ENCODE measurements around the gene HYPK.
"Not testable (repeated sequence)": the region's sequence is repeated elsewhere in the genome, so short reads cannot be mapped to it uniquely, and the experiment has no call there.

The HYPK gene

DNA sequence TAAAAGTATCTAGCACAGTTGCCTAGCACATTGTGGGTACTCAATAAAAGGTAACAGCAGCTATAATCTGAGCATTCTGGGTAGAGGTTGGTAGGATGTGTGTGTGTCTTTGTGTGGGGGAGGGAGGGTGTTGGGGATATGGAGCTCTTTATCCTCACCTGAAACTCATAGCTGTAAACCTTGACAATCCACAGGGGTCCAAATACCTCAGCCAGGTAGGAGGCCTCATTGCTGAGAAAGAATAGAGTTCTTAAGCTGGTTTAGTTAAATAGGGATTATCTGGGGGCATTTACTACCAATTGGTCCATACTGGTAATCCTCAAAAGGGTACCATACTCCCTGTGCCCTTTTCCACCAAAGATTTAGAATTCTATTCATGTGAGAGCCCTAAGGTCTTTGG, 4.4 kb upstream of the HYPK start:
- no peak for DNase-seq
- no peak for ATAC-seq

DNA sequence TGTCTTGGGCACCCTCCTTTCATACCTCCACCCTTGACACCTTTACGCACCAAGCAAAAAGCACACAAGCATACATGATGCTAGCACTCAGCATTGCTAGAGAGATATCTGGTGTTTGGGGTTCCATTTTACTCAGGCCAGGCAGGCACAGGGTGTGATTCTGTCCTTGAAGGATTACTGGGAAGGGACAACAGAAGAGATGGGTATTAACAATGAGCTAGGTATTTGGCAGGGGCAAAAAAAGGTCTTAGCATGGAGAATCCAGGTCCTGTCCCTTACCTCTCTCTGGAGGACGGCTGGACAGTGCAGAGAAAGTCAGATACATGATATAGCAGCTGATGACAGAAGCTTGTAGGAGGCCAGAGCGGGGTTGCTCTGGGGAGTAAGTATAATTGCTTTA, 3.8 kb upstream of the HYPK start:
- ATAC-seq (no peak), DNase-seq (no peak)

DNA sequence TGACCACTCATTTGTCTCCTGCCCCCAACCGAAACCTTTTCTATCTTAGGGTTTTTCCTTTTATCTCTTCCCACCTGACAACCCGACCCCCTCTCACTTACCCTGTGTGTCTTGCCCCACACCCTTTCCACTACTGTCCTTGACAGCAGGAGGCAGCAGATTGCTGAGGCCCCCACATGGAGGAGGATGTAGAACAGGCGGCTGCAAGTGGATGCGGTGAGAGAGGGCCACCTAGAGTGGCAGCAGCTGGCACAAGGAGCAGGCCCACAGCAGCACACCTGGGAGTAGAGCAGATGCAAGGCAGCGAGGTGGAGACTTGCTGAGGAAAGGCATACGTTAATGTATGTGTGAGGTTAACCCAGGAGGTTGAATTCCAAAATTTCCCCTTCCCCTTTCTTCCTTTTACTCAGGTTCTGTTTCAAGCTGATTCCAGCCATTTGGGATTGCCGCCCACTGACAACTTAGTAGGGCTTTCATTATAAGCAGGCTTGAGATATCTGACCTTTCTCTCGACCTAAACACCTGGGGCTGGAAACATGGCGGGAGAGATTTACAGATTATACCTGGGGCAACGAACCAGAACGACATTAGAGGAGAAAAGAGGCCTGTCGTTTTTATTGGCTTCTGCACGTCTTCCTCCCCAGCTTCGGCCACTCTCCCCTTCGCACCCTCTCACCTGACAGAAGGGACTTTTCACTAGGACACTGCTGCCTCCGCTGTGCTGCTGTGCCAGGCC, 1.0 kb upstream of the HYPK start:
- no peak for ATAC-seq

DNA sequence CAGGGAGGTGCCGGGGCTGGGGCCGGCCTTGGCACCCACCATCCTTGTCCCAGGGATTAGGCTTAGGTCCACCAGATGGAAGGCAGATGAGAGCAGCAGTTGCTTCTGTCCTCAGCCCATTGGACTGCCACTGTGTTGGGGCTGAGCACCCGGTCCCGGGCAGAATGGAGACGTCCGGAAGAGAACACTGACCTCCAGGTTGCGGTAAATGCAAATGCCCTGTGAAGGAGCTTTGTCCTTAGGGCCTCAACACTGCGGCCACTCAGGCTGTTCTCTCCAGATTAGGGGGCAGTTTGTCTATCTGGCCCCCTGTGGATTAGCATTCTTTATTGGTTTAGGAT, 484 bp upstream of the HYPK start, which contains the start of gene SERINC4:
TSS of gene SERINC4 (minus strand) at position 276 of the 341 bp plus-strand sequence. CDS start at position 42, 234 bp downstream.
- ATAC-seq (no peak), DNase-seq (no peak)

More for the DNA sequence above, 1.0 kb upstream of the HYPK start:
- DNase-seq: no peak

DNA sequence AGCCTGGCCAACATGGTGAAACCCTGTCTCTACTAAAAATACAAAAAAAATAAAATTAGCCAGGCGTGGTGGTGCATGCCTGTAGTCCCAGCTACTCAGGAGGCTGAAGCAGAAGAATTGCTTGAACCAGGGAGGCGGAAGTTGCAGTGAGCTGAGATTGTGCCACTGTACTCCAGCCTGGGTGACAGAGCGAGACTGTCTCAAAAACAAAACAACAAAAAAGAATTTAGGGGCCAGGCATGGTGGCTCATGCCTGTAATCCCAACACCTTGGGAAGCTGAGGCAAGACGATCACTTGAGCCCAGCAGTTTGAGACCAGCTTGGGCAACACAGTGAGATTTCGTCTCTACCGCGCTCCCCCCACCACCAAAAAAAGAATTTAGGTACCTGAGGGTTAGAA, 2.3 kb downstream of the HYPK start:
- ATAC-seq, DNase-seq: not testable (repeated sequence)

GRCh38 chr15:43808435-43808950, 8.1 kb downstream of the HYPK start:
- DNase-seq: no peak
- no peak for ATAC-seq

DNA sequence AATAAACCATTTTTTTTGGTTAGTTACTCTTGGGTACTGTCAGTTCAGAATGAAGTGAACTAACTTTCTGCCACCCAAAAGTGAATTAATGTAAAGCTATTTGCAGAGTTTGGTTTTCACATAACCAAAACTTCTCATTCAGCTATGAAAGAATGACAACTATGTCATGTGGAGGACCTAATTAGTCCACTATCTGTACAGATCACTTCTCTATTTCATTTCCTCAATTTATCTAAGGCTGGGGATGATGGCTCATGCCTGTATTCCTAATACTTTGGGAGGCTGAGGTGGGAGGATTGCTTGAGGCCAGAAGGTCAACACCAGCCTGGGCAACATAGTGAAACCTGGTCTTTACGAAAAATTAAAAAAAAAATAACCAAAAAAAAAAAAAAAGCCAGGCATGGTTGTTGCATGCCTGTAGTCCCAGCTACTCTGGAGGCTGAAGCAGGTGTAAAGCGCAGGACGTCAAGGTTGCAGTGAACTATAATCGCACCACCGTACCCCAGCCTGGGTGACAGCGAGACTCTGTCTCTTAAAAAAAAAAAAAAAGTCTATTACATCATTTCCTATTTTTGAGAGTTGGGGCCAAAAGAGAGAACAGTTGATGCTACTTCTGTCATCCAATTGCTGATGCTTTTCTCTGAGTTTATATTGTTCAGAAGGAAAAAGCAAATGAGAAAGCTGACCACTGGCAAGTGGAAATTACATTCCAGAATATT, 8.7 kb downstream of the HYPK start:
- ATAC-seq (peak; percentile 9), DNase-seq (no peak)

GRCh38 chr15:43815064-43815463, 14.7 kb downstream of the HYPK start:
- not testable (repeated sequence) for ATAC-seq, DNase-seq

DNA sequence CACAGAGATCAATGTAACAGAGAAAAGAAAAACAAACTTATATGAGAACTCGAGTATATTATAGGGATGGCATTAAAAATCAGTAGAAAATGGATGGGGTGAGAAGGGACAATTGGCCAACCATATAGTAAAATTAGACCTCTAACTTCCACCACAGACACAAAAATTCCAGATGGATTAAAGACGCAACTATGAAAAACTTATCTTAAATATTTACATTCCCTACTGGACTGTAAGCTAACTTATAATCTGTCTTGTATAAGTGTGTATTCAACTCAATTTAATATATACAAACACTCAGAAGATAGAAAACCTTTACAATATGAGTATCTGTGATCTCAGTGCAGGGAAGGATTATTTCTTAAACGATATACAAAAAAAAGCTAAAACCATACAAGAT, 21.1 kb downstream of the HYPK start:
- DNase-seq (no peak), ATAC-seq (no peak)

DNA sequence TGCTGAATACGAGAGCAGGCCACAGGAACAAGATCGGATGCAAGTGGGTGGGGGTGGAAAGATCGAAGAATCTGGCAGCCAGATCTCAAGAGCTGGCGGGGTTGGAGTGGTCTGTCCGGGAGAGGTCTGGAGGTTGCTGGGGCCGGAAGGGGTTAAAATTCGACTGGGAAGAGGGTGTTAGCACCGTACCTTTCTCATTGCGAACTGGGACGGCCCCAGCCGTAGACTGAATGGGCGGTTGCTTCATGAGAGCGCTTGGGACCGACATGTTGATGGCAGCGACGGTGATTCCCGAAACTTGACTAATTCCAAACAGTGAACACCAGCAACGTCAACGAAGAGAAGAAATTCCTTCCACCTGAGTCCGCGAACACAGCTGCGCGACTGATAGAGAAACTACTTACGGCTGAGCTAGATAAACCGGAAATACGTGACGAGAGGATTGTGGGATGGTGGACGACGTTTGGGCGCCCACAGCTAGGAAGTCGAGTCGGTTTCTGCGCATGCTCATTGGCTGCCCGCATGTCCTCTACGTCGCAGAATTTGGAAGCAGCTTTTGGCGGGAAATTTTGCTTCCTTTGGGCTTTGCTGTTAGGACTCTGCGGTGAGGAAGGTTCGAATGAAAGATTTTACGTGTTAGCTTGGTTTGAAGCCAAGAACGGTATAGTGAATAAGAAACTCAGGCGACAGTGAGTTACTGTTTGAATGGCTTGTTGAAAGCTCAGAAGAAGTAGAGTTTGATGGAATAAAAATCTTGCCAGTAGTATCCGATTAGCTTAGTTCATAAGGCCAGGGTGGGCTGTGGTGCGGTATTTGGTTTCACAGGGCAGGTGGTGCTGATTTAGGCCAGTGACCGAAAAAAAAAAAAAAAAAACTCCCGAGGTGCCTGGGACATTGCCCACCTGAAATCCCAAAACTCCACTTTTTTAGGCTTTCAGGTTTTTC, 24.2 kb downstream of the HYPK start, which contains the start of gene MFAP1:
TSS of gene MFAP1 (minus strand) at position 389 of the 945 bp plus-strand sequence. CDS start at position 268, 121 bp downstream.
- ATAC-seq: peak; percentile 81

GRCh38 chr15:43825305-43825704, 24.9 kb downstream of the HYPK start:
- DNase-seq, ATAC-seq: not testable (repeated sequence)

More for the DNA sequence above, 24.2 kb downstream of the HYPK start, which contains the start of gene MFAP1:
- DNase-seq: peak; percentile 92

DNA sequence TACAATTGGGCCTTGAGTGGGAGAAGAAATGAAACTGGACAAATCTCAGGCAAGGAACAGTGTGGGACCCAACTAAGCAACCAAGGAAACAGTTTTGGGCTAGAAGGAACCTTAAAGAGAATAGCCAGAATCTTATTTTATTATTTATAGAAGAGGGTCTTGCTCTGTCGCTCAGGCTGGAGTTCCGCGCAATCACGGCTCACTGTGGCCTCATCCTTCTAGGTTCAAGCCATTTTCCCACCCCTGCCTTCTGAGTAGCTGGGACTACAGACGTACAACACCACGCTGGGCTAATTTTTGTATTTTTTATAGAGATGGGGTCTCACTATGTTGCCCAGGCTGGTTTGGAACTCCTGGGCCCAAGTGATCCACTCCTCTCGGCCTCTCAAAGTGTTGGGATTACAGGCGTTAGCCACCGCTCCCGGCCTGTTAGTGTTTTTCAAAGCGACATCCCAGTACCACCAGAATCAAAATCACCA, 25.7 kb downstream of the HYPK start:
- ATAC-seq (no peak), DNase-seq (no peak)

DNA sequence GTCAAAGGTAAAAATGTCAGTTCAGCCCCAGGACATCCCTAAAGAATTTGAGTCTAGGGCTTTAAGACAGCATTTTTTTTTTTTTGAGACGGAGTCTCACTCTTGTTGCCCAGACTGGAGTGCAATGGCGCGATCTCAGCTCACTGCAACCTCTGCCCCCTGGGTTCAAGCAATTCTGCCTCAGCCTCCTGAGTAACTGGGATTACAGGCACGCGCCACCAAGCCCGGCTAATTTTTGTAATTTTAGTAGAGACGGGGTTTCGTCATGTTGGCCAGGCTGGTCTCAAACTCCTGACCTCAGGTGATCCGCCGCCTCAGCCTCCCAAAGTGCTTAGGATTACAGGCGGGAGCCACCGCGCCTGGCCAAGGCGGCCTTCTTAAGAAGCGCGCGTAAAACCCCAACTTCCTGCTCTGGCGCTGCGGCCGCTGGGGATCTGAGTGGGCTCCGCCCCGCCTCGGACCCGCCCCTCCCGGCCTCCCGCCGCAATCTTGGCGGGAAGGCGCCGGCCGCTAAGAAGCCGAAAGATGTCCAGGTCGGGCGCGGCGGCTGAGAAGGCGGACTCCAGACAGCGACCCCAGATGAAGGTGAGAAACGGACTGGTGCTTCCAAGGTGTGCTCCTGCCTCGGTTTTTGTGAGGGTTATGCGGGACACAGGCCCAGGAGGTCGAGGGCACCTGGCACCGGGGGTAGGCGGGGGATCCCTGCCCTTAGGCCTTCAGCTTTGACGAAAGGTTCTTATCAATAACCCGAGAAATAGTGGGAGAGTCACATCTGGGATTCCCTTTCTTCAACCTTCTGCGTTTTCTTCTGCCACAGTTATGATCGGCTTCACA, 26.3 kb downstream of the HYPK start, which contains the start of gene WDR76:
TSS of gene WDR76 (plus strand) at position 495 of the 834 bp plus-strand sequence. CDS start at position 526, 31 bp downstream.
- DNase-seq (peak; percentile 89), ATAC-seq (peak; percentile 84)

DNA sequence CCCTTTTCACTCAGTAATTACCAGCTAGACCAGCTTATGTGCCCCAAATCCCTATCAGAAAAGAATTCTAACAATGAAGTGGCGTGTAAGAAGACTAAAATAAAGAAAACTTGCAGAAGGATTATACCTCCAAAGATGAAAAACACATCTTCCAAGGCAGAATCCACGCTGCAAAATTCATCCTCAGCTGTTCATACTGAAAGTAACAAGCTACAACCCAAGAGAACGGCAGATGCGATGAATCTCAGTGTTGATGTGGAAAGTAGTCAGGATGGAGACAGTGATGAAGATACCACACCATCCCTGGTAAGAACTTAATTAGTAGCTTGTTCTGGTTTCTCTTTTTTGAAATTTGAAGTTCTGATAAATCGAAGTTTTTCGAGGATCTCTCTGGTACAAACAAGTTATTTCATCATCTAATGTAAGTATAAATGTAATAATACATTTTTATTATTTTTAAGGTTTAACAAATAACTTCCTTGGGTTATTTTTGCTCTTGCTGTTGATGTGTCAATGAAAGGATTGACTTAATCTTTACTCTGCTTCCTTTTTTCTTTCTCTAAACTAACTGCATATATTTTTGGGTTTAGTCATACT, 27.8 kb downstream of the HYPK start:
- ATAC-seq (peak; percentile 29), DNase-seq (no peak)

DNA sequence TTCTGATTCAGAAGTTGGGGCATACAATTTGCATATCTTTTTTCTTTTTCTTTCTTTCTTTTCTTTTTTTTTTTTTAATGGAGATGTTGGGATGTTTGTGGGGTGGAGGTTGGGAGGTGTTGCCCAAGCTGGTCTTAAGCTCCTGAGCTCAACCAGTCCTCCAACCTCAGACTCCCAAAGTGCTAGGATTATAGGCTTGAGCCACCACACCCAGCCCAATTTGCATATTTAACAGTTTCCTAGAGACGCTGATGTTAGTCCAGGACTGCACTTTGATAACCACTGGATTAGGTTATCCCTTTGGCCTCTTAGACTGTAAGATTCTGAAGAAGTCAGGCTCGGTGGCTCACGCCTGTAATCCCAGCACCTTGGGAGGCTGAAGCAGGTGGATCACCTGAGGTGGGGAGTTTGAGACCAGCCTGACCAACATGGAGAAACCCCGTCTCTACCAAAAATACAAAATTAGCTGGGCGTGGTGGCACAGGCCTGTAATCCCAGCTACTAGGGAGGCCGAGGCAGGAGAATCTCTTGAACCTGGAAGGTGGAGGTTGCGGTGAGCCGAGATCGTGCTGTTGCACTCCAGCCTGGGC, 29.6 kb downstream of the HYPK start:
- not testable (repeated sequence) for DNase-seq

GRCh38 chr15:43830691-43831275, 30.4 kb downstream of the HYPK start:
- not testable (repeated sequence) for ATAC-seq, DNase-seq

More for the DNA sequence above, 29.6 kb downstream of the HYPK start:
- ATAC-seq: not testable (repeated sequence)

DNA sequence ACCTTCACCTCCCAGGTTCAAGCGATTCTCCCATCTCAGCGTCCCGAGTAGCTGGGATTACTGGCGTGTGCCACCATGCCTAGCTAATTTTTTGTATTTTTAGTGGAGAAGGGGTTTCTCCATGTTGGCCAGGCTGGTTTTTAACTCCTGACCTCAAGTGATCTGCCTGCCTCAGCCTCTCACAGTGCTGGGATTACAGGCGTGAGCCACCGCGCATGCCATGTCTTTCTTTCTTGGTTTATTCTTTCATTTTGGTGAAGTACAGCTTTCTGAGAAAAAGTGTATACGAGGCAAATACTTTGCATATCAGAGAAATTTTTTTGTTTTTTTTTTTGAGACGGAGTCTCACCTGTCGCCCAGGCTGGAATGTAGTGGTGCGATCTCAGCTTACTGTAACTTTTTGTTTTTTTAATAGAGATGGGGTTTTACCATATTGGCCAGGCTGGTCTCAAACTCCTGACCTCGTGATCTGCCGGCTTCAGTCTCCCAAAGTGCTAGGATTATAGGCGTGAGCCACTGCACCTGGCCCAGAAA, 31.2 kb downstream of the HYPK start:
- DNase-seq, ATAC-seq: not testable (repeated sequence)

DNA sequence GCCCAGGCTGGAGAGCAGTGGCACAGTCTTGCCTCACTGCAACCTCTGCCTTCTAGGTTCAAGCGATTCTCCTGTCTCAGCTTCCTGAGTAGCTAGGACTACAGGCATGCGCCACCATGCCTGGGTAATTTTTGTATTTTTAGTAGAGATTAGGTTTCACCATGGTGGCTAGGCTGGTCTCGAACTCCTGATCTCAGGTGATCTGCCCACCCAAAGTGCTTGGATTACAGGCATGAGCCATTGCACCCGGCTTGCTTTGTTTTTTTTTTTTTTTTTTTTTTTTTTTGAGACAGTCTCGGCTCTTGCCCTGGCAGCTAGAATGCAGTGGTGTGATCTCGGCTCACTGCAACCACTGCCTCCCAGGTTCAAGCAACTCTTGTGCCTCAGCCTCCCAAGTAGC, 32.1 kb downstream of the HYPK start:
- not testable (repeated sequence) for DNase-seq, ATAC-seq

DNA sequence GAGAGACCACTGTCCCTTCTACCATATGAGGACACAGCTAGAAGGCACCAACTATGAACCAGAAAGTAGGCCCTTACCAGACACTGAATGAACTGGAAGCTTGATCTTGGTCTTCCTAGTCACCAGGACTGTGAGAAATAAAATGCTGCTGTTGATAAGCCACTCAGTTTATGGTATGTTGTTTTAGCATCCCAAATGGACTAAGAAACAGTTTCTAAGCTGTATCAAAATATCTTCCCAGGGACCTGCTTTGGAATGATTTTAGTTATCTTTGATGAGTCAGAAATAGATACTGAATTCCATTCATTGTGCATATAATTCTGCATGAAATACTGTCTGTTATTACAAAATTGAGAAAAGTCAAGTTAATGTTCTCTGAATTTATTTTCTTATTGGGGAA, 45.0 kb downstream of the HYPK start:
- ATAC-seq (no peak), DNase-seq (no peak)
